Measurements from ENCODE around the gene FUCA1.
"Not testable (repeated sequence)": the region's sequence is repeated elsewhere in the genome, so short reads cannot be mapped to it uniquely, and the experiment has no call there.

FUCA1 gene

GRCh38 chr1:23908453-23909341, 40.6 kb upstream of the FUCA1 start:
- Histone ChIP-seq H3K27me3 (ENCODE audit: insufficient read depth, low read length) (peaks cover 24% of the 10 kb centered on the region), H3K79me2 (ENCODE audit: control insufficient read depth, insufficient read depth, low read length, unreplicated experiment) (no peaks in the 10 kb centered on the region), H3K4me1 (ENCODE audit: control insufficient read depth, insufficient read depth, low read length, unreplicated experiment) (no peaks in the 10 kb centered on the region), H3K36me3 (ENCODE audit: insufficient read depth, low read length) (no peaks in the 10 kb centered on the region), H3K27ac (ENCODE audit: low read depth, low read length) (no peak overlapping the region), H2AFZ (ENCODE audit: low read length, unreplicated experiment) (no peak overlapping the region), H3K4me3 (ENCODE audit: low read depth, low read length) (no peak overlapping the region)

- Histone ChIP-seq H3K27ac (ENCODE audit: low read depth, low read length) (no peak overlapping the region), H2AFZ (ENCODE audit: low read length, unreplicated experiment) (no peak overlapping the region), H3K36me3 (ENCODE audit: insufficient read depth, low read length) (no peaks in the 10 kb centered on the region), H3K4me1 (ENCODE audit: control insufficient read depth, insufficient read depth, low read length, unreplicated experiment) (no peaks in the 10 kb centered on the region), H3K79me2 (ENCODE audit: control insufficient read depth, insufficient read depth, low read length, unreplicated experiment) (no peaks in the 10 kb centered on the region), H3K4me3 (ENCODE audit: low read depth, low read length) (no peak overlapping the region), H3K27me3 (ENCODE audit: insufficient read depth, low read length) (peaks cover 42% of the 10 kb centered on the region)
Measured at GRCh38 chr1:23906731-23907130, 38.6 kb upstream of the FUCA1 start.

GRCh38 chr1:23905461-23906025, 37.5 kb upstream of the FUCA1 start:
- H3K4me3 ChIP-seq (ENCODE audit: low read depth, low read length): no peak overlapping the region
- no peaks in the 10 kb centered on the region for H3K36me3 ChIP-seq (ENCODE audit: insufficient read depth, low read length)
- no peaks in the 10 kb centered on the region for H3K79me2 ChIP-seq (ENCODE audit: control insufficient read depth, insufficient read depth, low read length, unreplicated experiment)
- H3K4me1 ChIP-seq (ENCODE audit: control insufficient read depth, insufficient read depth, low read length, unreplicated experiment): no peaks in the 10 kb centered on the region
- peaks cover 49% of the 10 kb centered on the region for H3K27me3 ChIP-seq (ENCODE audit: insufficient read depth, low read length)
- H2AFZ ChIP-seq (ENCODE audit: low read length, unreplicated experiment): no peak overlapping the region
- no peak overlapping the region for H3K27ac ChIP-seq (ENCODE audit: low read depth, low read length)

GRCh38 chr1:23904748-23905357, 36.8 kb upstream of the FUCA1 start:
- no peaks in the 10 kb centered on the region for H3K36me3 ChIP-seq (ENCODE audit: insufficient read depth, low read length)
- H3K79me2 ChIP-seq (ENCODE audit: control insufficient read depth, insufficient read depth, low read length, unreplicated experiment): no peaks in the 10 kb centered on the region
- no peak overlapping the region for H3K27ac ChIP-seq (ENCODE audit: low read depth, low read length)
- peaks cover 4% of the 10 kb centered on the region for H3K4me1 ChIP-seq (ENCODE audit: control insufficient read depth, insufficient read depth, low read length, unreplicated experiment)
- H3K4me3 ChIP-seq (ENCODE audit: low read depth, low read length): no peak overlapping the region
- peaks cover 49% of the 10 kb centered on the region for H3K27me3 ChIP-seq (ENCODE audit: insufficient read depth, low read length)
- H2AFZ ChIP-seq (ENCODE audit: low read length, unreplicated experiment): no peak overlapping the region

GRCh38 chr1:23903754-23904153, 35.7 kb upstream of the FUCA1 start:
- Histone ChIP-seq H3K36me3 (ENCODE audit: insufficient read depth, low read length) (no peaks in the 10 kb centered on the region), H3K27ac (ENCODE audit: low read depth, low read length) (no peak overlapping the region), H3K4me3 (ENCODE audit: low read depth, low read length) (no peak overlapping the region), H3K4me1 (ENCODE audit: control insufficient read depth, insufficient read depth, low read length, unreplicated experiment) (peaks cover 4% of the 10 kb centered on the region), H3K79me2 (ENCODE audit: control insufficient read depth, insufficient read depth, low read length, unreplicated experiment) (no peaks in the 10 kb centered on the region), H2AFZ (ENCODE audit: low read length, unreplicated experiment) (no peak overlapping the region), H3K27me3 (ENCODE audit: insufficient read depth, low read length) (peaks cover 39% of the 10 kb centered on the region)

GRCh38 chr1:23902321-23903278, 34.5 kb upstream of the FUCA1 start:
- Histone ChIP-seq H3K79me2 (ENCODE audit: control insufficient read depth, insufficient read depth, low read length, unreplicated experiment) (no peaks in the 10 kb centered on the region), H3K36me3 (ENCODE audit: insufficient read depth, low read length) (no peaks in the 10 kb centered on the region), H3K4me3 (ENCODE audit: low read depth, low read length) (peak overlapping the region; percentile 59), H3K4me1 (ENCODE audit: control insufficient read depth, insufficient read depth, low read length, unreplicated experiment) (peaks cover 4% of the 10 kb centered on the region), H3K27ac (ENCODE audit: low read depth, low read length) (no peak overlapping the region), H2AFZ (ENCODE audit: low read length, unreplicated experiment) (peak overlapping the region; percentile 12), H3K27me3 (ENCODE audit: insufficient read depth, low read length) (peaks cover 35% of the 10 kb centered on the region)

- H3K27ac ChIP-seq (ENCODE audit: low read depth, low read length); H3K79me2 ChIP-seq (ENCODE audit: control insufficient read depth, insufficient read depth, low read length, unreplicated experiment); H3K4me3 ChIP-seq (ENCODE audit: low read depth, low read length); H3K4me1 ChIP-seq (ENCODE audit: control insufficient read depth, insufficient read depth, low read length, unreplicated experiment); H2AFZ ChIP-seq (ENCODE audit: low read length, unreplicated experiment); H3K36me3 ChIP-seq (ENCODE audit: insufficient read depth, low read length): not testable (repeated sequence)
- peaks cover 35% of the 10 kb centered on the region for H3K27me3 ChIP-seq (ENCODE audit: insufficient read depth, low read length)
Measured at GRCh38 chr1:23900017-23900416, 31.9 kb upstream of the FUCA1 start.

GRCh38 chr1:23899070-23899469, 31.0 kb upstream of the FUCA1 start:
- no peak overlapping the region for H2AFZ ChIP-seq (ENCODE audit: low read length, unreplicated experiment)
- H3K4me3 ChIP-seq (ENCODE audit: low read depth, low read length): no peak overlapping the region
- no peaks in the 10 kb centered on the region for H3K36me3 ChIP-seq (ENCODE audit: insufficient read depth, low read length)
- H3K79me2 ChIP-seq (ENCODE audit: control insufficient read depth, insufficient read depth, low read length, unreplicated experiment): no peaks in the 10 kb centered on the region
- H3K4me1 ChIP-seq (ENCODE audit: control insufficient read depth, insufficient read depth, low read length, unreplicated experiment): peaks cover 4% of the 10 kb centered on the region
- H3K27me3 ChIP-seq (ENCODE audit: insufficient read depth, low read length): peaks cover 29% of the 10 kb centered on the region
- H3K27ac ChIP-seq (ENCODE audit: low read depth, low read length): no peak overlapping the region

- no peak overlapping the region for H3K27ac ChIP-seq (ENCODE audit: low read depth, low read length)
- H3K4me3 ChIP-seq (ENCODE audit: low read depth, low read length): no peak overlapping the region
- H3K79me2 ChIP-seq (ENCODE audit: control insufficient read depth, insufficient read depth, low read length, unreplicated experiment): no peaks in the 10 kb centered on the region
- H3K27me3 ChIP-seq (ENCODE audit: insufficient read depth, low read length): peaks cover 13% of the 10 kb centered on the region; the same call in 1 of the 2 replicates
- H3K36me3 ChIP-seq (ENCODE audit: insufficient read depth, low read length): no peaks in the 10 kb centered on the region
- H3K4me1 ChIP-seq (ENCODE audit: control insufficient read depth, insufficient read depth, low read length, unreplicated experiment): peaks cover 4% of the 10 kb centered on the region
- no peak overlapping the region for H2AFZ ChIP-seq (ENCODE audit: low read length, unreplicated experiment)
Measured at GRCh38 chr1:23897083-23897482, 29.0 kb upstream of the FUCA1 start.

GRCh38 chr1:23896491-23896890, 28.4 kb upstream of the FUCA1 start:
- H3K27ac ChIP-seq (ENCODE audit: low read depth, low read length): no peak overlapping the region
- no peak overlapping the region for H3K4me3 ChIP-seq (ENCODE audit: low read depth, low read length)
- H3K4me1 ChIP-seq (ENCODE audit: control insufficient read depth, insufficient read depth, low read length, unreplicated experiment): peaks cover 4% of the 10 kb centered on the region
- no peaks in the 10 kb centered on the region for H3K36me3 ChIP-seq (ENCODE audit: insufficient read depth, low read length)
- H3K79me2 ChIP-seq (ENCODE audit: control insufficient read depth, insufficient read depth, low read length, unreplicated experiment): no peaks in the 10 kb centered on the region
- peaks cover 9% of the 10 kb centered on the region; the same call in 1 of the 2 replicates for H3K27me3 ChIP-seq (ENCODE audit: insufficient read depth, low read length)
- H2AFZ ChIP-seq (ENCODE audit: low read length, unreplicated experiment): no peak overlapping the region

All from ACC112 (cell line).